ENCODE measurements around the gene CEP55.
A peak's percentile ranks its signal among the peaks of the same experiment; 100 is the strongest.
"Not testable (repeated sequence)": the region's sequence is repeated elsewhere in the genome, so short reads cannot be mapped to it uniquely, and the experiment has no call there.

Gene CEP55

DNA sequence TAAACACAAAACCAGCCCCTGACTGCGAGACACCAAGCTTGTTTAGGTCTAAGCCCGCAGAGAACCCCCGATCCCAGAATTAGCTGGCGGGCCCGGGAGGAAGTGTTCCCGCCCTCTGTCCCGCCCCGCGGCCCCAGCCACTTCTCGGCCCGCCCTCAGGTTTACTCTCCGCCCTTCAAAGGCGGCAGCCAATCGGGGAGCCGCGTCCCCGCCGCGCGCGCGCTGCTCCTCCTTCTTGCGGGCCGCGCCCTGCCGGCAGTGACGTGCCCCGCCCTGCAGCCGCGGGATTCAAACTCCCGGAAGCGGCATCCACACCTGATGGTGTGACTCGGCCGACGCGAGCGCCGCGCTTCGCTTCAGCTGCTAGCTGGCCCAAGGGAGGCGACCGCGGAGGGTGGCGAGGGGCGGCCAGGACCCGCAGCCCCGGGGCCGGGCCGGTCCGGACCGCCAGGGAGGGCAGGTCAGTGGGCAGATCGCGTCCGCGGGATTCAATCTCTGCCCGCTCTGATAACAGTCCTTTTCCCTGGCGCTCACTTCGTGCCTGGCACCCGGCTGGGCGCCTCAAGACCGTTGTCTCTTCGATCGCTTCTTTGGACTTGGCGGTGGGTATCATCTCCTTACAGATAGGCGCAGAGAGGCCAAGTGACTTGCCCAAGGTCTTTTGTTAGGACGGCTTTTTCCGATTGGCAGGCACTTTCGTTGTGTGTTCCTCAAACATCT is at the start of gene CEP55:
Gene CEP55 (plus strand): TSS at position 291 of the 720 bp plus-strand sequence. CDS start 3,440 bp downstream, outside the sequence.
- DNase-seq (ENCODE audit: low read depth): peak; percentile 96

DNA sequence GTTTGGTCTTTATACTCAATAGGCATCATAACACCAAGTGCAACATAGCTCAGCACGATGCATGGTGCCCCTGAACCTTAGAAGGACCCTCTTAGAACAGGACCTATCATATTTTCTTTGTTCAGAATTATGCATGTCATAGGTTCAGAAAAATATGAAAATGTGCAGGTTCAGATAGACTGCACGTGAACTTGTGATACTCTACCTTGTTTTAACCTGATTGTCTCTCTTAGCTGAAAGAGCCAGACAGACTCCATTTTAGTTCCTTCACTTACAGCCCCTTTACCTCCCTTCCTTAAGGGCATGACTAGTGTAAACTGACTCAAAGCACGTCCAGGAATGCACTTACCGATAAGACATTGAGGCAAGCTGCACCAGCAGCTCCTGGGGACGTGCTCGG is 49.4 kb upstream of the CEP55 start:
- no peak for DNase-seq (ENCODE audit: low read depth)

DNA sequence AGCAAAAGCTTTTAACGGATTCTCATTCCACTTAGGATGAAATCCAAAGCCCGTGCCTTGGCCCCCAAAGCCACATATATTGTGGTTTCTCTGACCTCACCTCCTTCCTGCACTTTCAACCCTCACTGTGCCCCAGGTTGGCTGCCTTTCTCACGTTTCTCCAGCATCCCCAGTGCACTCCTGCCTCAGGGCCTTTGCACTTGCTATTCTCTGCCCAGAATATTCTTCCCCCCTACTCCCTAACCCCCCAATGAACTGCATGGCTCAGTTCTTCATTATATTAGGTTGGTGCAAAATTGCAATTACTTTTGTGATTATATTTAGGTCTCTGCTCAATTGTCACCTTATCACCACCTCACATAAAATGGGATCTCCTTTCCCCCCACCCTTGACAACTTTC is 48.4 kb upstream of the CEP55 start:
- peak; percentile 17 for DNase-seq (ENCODE audit: low read depth)

DNA sequence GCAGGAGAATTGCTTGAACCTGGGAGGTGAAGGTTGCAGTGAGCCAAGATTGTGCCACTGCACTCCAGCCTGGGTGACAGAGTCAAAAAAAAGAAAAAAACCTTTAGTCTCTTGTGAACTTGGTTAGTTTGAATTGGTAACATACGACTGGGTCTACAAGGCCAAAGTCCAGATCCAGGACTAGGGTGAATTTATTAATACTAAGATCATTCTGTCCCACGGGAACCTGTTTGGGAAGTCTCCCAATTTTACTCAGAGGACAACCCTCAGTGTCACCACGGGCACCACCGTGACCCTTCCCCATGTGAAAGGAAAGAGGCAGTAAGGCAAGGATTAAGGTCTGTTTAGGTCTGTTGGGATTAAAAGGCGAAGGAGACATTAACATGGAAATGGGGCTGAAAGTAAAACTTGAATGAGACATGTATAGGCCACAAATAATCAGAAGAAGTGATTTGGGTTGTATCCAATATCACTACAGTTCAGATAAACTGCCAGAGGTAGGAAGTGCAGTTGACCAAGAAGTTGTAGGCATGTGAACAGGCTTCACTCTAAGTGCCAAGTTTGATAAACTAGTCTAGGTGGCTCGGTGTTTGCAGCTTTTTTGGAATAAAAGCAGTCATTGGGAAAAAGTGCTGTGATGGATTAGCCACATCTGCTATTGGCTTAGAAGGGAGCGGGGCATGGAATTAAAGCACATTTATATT is 45.0 kb upstream of the CEP55 start:
- DNase-seq (ENCODE audit: low read depth): no peak

DNA sequence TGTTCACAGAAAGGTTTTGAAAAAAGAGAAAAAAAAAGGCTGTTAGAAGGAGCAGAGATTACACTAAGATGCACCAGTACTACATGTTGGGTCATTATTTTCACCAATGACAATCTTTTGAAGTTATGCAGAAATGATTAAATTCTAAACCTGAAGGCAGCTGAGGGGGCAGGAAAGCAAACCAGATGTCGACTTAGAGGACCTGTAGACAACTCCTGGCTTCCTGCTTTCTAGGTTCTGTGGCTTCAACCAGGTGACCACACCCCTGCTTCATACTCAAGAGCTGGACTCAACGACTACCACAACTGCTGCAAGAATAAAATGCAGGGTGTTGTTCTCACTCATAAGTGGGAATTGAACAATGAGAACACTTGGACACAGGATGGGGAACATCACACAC is 44.3 kb upstream of the CEP55 start:
- no peak for DNase-seq (ENCODE audit: low read depth)

DNA sequence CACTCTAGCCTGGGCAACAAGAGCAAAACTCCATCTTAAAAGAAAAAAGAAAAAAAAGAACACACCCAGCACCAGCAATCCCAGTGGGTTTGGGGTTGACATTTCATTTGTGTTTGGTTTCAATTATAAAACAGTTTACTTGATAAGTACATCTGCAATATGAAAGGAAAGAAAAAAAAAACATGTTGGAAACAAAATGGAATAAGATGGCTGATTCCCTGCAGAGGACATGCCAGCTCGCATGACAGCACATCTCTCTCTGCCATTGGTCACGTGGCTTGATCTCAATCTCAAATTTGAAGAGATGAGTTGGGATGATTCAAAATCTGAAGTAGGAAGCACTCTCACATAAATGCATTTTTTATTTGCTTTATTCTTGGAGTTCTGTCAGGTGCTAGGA is 42.3 kb upstream of the CEP55 start:
- DNase-seq (ENCODE audit: low read depth): no peak

DNA sequence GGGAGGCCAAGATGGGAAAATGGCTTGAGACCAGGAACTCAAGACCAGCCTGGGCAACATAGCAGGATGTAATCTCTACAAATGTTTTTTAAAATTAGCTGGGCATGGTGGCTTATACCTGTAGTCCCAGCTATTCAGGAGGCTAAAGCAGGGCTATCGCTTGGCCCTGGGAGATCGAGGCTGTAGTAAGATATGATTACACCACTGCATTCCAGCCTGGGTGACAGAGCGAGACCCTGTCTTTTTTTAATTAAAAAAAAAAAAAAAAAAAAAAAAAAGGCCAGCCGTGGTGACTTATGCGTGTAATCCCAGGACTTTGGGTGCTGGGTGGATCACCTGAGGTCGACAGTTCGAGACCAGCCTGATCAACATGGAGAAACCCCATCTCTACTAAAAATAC is 41.7 kb upstream of the CEP55 start:
- no peak for DNase-seq (ENCODE audit: low read depth)

DNA sequence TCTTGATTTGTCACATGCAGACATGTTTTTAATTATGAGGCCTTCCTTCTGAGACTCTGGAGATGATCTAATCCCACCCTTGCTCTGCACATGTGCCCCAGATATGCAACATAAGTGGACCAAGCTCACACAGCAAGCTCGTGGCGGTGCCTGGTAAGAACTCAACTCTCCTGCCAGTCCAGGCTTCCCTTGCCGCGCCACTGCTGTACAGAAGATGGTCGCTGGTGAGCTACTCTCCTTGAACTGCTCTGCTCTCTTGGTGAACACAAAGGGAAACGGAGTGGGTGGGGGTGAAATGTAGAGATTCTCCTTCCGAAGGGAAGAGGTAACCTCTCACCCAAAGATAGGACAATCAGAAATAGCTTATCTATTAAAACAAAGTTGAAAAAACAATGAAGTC is 39.9 kb upstream of the CEP55 start:
- DNase-seq (ENCODE audit: low read depth): no peak

DNA sequence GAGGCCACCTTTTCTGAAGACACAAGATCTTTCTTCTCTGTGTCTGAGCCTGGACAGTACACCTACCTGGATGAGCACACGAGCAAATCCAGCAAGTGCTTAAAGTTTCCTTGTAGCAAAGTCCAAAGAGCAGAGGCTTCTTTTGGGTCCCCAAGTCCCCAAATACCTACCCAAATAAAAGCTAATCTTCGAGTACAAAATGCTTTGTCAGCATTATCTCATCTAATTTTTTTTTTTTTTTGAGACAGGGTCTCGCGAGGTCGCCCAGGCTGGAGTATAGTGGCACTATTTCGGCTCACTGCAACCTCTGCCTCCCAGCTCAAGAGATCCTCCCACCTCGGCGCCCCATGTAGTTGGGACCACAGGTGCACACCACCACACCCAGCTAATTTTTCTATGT is 38.9 kb upstream of the CEP55 start:
- DNase-seq (ENCODE audit: low read depth): no peak

DNA sequence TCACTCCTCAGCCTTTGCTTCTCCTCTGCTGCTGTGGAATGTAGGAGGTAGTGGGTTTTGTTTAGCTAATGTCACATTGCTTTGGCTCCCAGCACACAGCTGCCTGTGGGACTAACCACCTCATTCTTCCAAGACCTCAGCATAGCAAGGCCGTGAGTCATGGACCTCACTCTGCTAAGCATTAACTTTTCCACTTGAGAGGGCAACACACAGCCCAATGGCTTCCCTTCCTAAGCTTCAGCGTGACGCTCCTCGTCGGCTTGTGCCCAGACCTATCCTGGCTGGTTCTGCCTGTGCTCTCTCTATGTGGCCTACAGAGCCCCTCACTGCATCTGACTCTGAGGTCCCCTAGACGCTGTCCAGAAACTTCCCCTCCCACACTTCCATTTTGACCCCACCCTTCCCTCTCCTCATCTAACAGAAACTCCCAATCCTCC is 37.6 kb upstream of the CEP55 start:
- DNase-seq (ENCODE audit: low read depth): peak; percentile 100

DNA sequence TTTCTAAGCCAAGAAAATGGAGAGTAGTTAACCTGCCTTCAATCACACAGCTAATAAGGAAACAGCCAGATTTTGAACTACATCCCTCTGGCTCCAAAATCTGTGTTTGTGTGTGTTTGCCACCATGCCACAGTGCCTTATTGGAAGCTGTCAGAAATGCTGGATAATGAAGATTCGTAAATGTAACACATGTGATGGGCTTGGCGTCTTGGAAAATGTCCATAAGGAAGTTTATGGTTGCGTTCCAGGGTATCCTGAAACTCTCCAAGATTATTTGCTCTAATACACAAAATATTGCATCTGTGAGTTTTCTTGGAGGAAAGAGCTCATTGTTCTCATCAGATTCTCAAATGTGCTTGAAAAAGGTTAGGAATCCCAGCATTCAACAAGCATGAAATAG is 36.9 kb upstream of the CEP55 start:
- DNase-seq (ENCODE audit: low read depth): no peak

DNA sequence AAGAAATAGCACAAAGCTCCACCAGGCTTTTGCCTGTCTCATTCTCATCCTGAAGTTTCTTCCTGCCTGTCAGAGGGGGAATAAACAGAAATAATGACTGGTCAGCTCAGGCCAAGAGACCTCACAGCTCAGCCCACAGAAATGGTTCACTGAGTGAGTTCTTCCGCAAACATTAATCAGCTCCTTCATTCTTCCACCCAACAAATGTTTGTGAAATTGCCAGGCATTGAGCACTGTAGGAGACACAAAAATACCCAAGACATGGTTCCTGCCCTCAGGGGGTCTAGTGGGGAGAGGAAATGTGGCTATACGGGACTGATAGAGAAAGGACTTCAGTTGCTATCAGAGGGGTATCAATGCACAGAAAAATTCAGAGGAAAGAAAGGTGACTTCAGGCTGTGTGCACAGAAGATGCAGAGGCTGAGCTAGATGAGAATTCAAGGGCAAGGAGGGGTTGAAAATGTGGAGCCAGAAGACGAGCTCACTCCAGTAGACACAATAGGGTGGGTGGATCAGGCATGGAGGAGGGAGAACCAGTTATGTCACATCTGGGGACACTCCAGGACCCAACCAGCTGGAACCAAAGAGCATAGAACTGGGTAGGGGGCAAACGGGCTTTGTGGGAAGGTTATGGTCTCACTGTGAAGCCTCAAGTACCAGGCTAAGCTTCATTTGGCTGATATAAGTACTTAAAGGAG is 35.2 kb upstream of the CEP55 start:
- DNase-seq (ENCODE audit: low read depth): peak; percentile 63

DNA sequence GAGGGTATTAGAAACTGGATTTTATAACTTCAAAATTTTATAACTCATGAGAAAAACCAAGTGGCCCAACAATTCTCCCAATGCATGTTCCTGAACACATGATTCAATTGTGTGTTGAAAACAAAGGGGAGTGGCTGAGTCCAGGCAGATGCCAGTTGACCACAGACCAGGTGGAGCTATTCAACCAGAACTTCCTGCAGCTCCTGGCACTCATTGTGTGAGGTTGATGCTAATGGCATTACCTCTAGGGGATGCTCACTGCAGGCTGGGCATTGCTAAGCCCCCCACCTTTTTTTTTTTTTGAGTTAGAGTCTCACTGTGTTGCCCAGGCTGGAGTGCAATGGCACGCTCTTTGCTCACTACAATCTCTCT is 34.6 kb upstream of the CEP55 start:
- DNase-seq (ENCODE audit: low read depth): peak; percentile 76

DNA sequence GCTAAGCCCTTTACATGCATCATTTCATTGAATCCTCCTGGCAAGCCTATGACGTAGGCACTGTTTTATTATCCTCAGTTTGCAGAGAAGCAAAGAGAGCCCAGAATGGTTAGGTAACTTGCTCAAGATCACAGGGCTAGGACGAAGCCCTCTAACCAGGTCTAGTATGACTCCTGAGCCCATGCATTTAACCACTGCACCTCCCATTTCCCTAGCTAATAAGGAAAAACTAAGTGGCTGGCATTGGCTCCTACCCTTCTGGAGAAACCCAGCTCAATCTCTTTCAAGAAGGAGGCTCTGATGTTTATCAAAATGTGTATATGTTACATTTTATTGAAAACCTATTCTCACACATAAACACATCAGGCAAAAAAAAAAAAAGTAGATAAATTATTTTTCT is 34.0 kb upstream of the CEP55 start:
- peak; percentile 38 for DNase-seq (ENCODE audit: low read depth)

DNA sequence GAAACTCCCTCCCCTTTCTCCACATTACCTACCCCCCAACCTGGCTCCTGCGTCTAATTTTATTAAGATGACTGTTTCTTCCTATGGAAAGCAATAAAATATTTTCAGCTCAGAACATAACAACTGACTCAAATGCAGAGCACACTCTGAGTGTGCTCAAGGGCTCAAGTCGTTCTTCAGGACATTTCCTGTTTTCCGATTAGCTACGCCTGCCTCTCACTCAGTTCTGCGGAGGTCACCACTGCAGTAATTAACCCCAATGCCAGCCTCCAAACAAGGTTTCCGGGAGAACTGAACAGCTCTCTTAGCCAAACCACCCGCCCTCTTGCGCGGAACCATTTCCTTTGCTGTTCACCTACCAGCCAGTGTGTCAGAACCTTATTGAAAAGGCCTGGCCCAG is 33.5 kb upstream of the CEP55 start:
- peak; percentile 92 for DNase-seq (ENCODE audit: low read depth)

DNA sequence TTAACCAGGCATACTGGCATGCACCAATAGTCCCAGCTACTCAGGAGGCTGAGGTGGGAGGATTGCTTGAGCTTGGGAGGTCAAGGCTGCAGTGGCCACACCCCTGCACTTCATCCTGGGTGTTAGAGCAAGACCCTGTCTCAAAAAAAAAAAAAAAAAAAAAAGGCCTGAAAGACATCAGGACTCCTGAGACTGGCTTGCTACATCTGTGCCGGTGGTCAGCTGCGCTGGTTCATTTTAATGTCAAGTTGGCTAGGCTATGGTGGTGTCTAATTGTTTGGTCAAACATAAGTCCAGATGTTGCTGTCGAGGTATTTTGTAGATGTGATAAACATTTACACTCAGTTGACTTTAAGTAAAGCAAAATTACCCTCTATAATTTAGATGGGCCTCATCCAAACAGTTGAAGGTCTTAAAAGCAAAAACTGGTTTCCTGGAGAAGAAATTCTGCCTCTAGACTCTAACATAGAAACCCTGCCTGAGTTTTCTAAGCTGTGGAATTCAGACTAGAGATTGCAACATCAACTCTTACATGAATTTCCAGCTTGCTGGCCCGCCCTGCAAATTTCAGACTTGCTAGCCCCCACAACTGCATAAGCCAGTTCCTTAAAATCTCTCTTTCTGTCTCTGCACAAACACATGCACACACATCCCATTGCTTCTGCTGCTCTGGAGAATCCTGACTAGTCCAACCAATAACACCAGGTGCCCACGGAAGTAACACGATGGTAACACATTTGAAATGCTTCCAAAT is 32.5 kb upstream of the CEP55 start:
- peak; percentile 59 for DNase-seq (ENCODE audit: low read depth)

DNA sequence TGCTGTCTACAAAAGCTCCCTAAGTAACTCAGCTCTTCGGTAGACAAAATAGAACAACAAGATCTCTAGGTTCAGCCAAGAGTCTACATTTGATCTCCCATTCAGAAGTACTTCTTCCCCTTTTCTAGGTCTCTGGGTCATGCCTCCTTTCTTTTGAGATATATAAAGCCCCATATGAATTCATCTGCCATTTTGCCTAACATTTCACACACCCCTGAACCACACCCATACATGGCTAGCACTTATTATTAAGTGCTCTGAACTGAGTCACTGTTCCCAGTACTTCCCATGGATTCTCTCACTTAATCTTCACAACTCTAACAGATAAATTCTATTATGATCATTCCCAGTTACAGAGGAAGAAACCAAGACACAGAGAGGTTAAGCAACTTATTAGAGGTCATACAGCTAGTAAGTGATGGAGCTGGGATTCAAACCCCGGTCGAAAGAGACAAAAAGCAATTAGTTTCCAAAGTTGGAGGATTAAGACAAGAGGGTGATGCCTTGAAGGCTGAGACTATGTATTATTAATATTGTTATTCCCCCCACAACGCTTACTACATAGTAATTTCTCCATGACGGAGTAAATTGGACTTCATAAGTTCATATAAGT is 31.5 kb upstream of the CEP55 start:
- peak; percentile 63 for DNase-seq (ENCODE audit: low read depth)

DNA sequence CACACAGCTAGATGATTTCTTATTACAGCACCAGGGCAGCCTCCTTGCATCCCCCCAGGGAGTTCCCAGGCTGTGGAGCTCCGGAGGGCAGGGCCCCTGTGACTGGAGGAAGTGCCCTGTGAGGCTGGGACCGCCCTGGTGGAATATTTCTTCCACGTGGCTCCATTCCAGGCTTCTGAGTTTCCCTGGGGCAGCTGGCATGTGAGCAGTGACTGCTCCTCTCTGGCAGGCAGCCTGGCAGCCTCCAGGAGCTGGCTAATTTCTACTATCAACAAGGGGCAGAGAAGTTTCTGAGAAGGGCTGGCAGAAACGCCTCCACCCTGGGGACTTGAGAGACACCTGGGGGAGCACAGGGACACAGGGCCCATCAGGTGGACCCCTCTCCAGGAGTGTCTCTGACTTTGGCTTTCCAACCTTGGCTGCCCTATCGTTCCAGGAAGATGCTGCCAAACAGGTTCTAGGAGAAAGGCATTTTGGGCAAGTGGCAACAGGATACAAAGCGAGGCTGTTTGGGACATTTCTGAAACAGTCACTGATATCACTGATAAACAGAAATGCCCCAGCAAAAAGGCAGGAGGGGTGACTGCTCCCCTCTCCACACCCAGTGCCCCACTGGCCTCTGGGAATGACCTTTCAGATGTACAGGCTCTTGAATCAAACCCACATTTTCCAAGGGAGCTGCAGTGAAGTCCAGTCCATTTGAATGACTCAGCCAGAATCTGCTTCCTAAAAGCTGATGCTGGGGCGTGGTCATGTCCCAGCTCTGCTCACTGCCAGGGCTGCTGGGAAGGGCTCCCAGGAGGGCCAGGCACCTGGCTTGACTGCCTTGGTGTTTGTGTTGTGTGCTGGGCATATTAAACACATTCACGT is 30.4 kb upstream of the CEP55 start:
- DNase-seq (ENCODE audit: low read depth): peak; percentile 99

DNA sequence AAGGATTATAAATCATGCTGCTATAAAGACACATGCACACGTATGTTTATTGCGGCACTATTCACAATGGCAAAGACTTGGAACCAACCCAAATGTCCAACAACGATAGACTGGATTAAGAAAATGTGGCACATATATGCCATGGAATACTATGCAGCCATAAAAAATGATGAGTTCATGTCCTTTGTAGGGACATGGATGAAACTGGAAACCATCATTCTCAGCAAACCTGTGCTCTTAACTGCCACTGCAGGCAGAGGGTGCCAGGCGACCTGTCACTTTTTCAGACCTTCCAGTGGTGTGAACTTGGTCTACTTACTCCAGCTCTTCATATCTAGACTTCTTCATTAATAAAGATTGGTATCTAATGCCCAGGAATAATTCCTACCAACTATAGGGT is 28.8 kb upstream of the CEP55 start:
- not testable (repeated sequence) for DNase-seq (ENCODE audit: low read depth)

DNA sequence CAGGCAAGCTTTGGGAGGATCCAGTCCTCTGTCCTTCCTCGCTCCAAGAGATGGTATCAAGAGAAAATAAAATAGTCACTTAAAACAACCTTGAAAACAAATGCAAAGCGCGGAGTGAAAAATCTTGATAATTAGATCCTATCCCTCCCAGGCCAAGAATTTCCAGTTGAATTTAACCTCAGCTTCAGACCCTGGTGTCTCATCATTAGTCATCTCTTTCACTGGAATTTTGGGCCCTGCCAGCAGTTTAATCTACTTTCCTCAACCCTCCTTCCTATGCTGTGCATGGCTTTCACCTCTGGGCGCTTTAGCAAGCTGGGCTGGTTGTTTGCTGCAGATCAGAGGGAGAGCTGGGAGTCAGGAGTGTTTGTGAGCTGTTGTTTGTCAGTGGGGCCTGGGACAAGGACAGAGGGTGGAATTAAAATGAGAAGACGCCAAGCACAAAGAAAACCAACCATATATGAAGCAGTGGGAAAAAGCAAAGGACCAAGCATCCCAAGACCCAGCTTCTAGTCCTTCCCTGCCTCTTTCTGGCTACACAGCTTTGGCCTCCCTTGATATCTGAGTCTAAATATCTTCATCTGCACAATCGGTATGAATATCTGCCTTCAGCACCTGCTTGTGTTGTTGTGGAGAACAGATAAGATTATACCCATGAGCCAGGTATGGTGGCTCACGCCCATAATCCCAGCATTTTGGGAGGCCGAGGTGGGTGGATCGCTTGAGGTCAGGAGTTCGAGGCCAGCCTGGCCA is 27.8 kb upstream of the CEP55 start:
- DNase-seq (ENCODE audit: low read depth): peak; percentile 98

All from ELR (cell line).